Breast epithelium (tissue), 3 donors: ENCODE measurements around the gene XYLT1.

Experiments
- CTCF ChIP-seq, 3 donors: fragments of 450-650 bp; IDR thresholded peaks; one replicate each; pipeline ENCODE4 v1.5.1; 2016 to 2017; ENCODE audit warnings: antibody characterized with exemption in 3 of 3, mild to moderate bottlenecking in 3 of 3, moderate library complexity in 3 of 3
- POLR2AphosphoS5 ChIP-seq, 3 donors: sonication (generic); formaldehyde crosslinking; IDR thresholded peaks; one replicate each; pipeline ENCODE4 v1.6.1; 2017; ENCODE audit warnings: antibody characterized with exemption in 3 of 3

- TF ChIP-seq POLR2AphosphoS5 (IDR thresholded peaks at IDR 0.05) (no peak), CTCF (IDR thresholded peaks at IDR 0.05) (no peak)
These were observed 145.2 kb downstream of the XYLT1 start for GRCh38 chr16:17325476-17326143.
